Fibroblast of skin of right quadriceps (primary cell): Measurements from ENCODE around the gene TRAM2.
"Not testable (repeated sequence)": the region's sequence is repeated elsewhere in the genome, so short reads cannot be mapped to it uniquely, and the experiment has no call there.

Experiments used
- DNase-seq: peaks from one replicate; pipeline ENCODE4 v3.0.0-alpha.2; 2013

The TRAM2 gene

DNA sequence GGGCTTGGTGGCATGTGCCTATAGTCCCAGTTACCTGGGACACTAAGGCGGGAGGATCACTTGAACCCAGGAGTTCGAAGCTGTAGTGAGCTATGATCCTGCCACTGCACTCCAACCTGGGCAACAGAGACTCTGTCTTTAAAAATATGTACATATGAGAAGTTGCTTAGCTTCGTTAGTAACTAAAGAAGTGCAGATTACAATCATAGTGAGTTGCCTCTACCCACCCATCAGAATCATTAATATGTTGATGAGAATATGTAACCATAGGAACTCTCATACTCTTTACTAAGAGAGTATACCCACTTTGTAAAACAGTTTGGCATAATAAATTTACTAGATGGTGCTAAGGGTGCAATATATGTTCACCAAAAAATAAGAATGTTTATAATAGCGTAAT is 102.7 kb downstream of the TRAM2 start:
- no peak for DNase-seq

DNA sequence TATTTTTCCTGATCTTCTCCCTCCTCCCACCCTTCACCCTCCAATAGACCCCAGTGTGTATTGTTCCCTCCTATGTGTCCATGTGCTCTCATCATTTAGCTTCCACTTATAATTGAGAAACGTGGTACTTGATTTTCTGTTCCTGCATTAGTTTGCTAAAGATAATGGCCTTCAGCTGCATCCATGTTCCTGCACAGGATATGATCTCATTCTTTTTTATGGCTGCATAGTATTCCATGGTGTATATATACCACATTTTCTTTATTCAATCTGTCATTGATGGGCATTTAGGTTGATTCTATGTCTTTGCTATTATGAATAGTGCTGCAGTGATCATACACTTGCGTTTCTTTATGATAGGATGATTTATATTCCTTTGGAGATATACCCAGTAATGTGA is 115.7 kb downstream of the TRAM2 start:
- DNase-seq, result not testable (repeated sequence)

DNA sequence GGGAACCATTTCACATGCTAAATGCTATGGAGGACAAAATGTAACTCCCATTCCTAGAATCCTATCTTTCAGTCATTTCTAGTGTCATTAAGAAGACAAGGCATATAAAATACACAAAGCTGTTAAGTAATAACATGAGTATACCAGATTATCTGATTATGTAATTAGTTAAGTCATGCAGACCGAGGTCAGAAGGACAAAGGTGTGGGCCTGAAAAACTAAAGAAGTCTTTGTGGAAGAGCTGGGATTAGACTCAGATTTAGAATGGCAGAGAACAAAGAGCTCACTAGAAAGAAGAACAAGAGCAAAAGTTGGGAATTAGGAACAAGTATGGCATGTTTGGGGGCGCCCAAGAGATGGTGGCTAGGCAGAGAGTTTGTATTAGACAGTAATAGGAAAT is 119.8 kb downstream of the TRAM2 start:
- no peak for DNase-seq

DNA sequence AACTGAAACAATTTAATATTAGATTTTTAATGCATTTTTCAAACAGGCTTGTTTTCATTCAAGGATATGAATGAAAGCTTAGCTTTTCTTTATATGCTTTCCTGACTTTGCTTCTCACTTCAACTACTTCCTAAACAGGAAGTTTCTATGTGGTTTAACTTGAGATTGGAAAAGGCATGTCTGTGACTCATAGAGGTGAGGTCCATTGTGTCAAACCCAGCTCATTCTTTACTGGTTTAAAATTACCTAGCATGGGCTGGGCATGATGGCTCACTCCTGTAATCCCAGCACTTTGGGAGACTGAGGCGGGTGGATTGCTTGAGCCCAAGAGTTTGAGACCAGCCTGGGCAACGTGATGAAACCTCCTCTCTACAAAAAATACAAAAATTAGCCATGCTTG is 122.3 kb downstream of the TRAM2 start:
- peak; percentile 14 for DNase-seq
